ENCODE measurements around the gene NCAPG.

NCAPG gene, protein sequence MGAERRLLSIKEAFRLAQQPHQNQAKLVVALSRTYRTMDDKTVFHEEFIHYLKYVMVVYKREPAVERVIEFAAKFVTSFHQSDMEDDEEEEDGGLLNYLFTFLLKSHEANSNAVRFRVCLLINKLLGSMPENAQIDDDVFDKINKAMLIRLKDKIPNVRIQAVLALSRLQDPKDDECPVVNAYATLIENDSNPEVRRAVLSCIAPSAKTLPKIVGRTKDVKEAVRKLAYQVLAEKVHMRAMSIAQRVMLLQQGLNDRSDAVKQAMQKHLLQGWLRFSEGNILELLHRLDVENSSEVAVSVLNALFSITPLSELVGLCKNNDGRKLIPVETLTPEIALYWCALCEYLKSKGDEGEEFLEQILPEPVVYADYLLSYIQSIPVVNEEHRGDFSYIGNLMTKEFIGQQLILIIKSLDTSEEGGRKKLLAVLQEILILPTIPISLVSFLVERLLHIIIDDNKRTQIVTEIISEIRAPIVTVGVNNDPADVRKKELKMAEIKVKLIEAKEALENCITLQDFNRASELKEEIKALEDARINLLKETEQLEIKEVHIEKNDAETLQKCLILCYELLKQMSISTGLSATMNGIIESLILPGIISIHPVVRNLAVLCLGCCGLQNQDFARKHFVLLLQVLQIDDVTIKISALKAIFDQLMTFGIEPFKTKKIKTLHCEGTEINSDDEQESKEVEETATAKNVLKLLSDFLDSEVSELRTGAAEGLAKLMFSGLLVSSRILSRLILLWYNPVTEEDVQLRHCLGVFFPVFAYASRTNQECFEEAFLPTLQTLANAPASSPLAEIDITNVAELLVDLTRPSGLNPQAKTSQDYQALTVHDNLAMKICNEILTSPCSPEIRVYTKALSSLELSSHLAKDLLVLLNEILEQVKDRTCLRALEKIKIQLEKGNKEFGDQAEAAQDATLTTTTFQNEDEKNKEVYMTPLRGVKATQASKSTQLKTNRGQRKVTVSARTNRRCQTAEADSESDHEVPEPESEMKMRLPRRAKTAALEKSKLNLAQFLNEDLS

DNA sequence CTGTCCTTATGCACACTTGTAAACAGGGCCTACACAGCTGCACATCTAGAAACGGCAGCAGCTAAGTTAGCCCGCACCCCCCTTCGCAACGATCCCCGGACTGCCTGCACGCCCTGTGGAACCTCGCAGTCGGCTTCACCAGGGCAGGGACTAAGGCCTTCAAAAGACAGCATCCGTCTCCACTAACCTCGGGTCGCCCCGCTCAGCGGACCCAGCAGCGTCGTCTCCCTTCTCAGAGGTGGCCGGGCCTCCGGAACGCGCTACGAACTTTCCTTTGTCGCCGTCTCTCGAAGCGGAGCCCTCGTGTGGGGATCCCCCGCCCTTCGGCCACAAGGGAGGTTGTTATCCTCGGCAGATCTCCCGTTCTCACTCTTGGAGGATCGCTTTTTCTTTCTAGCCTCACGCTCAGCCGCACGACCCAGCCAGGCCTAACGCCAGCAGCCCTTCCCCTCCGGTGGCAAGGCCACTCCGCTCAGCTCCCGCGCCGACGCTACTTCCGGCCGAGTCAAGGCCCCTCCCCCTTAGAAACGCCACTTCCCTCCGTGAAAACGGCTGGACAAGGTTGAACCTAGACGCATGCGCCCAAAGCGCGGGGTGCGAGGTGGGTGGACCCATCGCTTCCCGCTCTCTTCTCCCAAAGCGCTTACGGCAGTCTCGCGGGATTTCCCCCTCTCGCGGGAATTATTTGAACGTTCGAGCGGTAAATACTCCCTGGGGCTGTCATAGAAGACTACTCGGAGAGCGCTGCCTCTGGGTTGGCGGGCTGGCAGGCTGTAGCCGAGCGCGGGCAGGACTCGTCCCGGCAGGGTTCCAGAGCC is at the start of gene NCAPG, which contains the start of gene DCAF16:
NCAPG (plus strand) TSS at position 720 of the 818 bp plus-strand sequence. CDS start 99 bp downstream, outside the sequence.
DCAF16 (minus strand) TSS at position 498 of the 818 bp plus-strand sequence. CDS start 6,616 bp downstream, outside the sequence.
- H3K4me3 ChIP-seq (ENCODE audit: low read depth, low read length) = peak within 1 kb of the TSS; percentile 83

DNA sequence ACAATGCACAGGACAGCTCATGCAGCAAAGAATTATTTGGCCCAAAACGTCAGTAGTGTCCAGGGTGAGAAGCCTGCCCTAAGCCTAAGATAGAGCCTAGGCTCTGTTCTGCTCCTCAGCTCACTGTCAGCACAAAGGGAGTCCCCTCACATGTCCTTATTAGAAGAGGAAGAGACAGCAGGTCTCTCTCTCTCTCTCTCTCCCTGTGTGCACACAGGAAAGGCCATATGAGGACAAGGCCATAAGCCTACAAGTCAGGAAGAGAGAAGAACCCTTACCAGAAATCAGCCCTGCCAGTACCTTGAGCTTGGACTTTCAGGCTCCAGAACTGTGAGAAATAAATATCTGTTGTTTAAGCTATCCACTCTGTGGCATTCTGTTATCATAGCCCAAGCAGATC is 49.7 kb upstream of the NCAPG start:
- H3K4me3 ChIP-seq (ENCODE audit: low read depth, low read length) = no peak overlapping the region
- DNase-seq (ENCODE audit: low read depth) = no peak

More for the DNA sequence above, at the start of gene NCAPG, which contains the start of gene DCAF16:
- DNase-seq (ENCODE audit: low read depth) = peak; percentile 95

DNA sequence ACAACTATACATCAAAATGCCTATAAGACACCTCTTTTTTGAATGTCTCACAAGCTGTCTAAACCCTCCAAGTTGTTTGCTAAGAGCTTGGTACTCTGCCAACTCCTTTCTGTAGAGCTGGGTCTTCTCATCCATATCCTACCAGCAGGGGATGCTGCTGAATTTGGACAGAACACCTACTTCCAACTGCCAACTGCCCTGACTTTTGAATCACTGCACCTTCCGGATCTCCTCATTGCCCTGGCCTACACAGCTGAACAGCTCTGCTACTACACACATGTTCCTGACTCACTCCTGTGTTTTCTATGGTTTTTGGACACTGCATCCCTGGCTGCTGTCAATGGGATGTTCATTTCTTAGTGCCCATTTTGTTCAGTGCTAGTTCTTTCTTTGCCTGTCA is 48.1 kb upstream of the NCAPG start:
- no peak overlapping the region for H3K4me3 ChIP-seq (ENCODE audit: low read depth, low read length)
- DNase-seq (ENCODE audit: low read depth) = no peak

DNA sequence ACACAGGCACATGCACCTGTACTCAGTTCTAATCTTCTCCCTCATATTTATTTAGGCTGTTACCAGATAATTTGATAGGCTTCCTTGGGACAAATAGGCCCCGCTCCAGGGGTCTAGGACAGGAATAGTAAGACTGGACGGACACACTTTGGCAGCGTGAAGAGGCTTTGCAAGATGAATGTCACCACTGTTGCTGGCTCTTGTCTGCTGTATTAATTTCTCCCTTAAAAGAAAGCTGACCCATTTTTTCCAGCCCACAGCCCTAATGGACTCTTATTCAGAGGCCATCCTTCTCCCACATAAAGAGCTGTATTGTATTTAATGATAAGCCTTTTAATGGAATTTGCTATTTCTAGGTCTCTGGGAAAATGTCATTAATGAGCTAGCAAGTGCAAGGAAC is 47.4 kb upstream of the NCAPG start:
- DNase-seq (ENCODE audit: low read depth) = no peak
- no peak overlapping the region for H3K4me3 ChIP-seq (ENCODE audit: low read depth, low read length)

DNA sequence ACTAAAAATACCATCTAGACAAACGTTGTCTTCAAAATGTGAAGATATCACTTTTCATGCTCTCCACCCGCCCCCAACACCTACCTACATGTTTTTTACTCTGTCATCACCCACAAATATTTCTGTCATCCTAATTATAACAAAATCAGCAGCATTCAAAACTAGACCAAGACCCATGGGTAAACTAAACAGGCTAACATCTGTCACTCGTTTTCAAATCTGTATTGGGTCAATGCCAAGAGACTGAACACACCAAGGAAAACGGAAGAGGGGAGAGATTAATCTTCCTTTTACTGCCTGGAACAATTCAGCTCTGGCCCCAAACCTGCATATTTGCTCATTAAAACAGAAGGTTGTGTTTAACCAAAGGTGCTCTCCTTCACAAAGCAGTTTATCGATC is 46.8 kb upstream of the NCAPG start:
- no peak overlapping the region for H3K4me3 ChIP-seq (ENCODE audit: low read depth, low read length)
- DNase-seq (ENCODE audit: low read depth) = no peak

DNA sequence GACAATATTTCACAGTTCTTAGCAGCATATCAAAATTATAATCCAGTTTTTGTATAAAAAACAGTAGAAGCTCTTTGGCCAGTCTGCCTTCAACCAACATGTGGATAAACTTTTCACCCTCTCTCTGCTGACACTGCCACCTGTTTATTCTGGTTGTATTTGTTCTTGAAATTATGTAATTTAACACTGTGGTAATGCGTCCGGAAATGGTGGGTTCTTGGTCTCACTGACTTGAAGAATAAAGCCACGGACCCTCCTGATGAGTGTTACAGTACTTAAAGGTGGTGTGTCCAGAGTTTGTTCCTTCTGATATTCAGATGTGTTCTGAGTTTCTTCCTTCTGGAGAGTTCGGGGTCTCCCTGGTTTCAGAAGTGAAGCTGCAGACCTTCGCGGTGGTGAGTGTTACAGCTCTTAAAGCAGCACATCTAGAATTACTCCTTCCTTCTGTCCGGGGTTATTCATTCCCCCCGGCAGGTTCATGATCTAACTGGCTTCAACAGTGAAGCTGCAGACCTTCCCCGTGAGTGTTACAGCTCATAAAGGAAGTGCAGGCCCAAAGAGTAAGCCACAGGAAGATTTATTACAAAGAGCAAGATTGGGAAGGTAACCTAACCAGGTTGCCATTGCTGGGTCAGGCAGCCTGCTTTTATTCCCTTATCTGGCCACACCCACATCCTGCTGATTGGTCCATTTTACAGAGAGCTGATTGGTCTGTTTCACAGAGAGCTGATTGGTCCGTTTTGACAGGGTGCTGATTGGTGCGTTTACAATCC is 45.1 kb upstream of the NCAPG start:
- DNase-seq (ENCODE audit: low read depth) = no peak
- no peak overlapping the region for H3K4me3 ChIP-seq (ENCODE audit: low read depth, low read length)

DNA sequence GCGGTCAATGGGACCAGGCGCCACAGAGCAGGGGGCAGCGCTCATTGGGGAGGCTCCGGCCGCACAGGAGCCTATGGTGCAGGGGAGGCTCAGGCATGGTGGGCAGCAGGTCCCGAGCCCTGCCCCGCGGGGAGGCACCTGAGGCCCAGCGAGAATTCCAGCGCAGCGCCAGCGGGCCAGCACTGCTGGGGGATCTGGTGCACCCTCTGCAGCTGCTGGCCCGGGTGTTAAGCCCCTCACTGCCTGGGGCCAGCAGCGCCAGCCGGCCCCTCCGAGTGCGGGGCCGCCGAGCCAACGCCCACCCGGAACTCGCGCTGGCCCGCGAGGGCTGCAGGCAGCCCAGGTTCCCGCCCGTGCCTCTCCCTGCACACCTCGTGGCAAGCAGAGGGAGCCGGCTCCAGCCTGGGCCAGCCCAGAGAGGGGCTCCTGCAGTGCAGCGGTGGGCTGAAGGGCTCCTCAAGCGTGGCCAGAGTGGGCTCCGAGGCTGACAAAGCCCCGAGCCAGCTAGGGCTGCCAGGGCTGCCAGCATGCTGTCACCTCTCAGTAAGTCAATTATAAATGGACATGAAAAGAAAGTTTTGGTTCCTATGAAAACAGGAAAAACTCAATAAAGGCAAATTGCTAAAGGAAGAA is 43.8 kb upstream of the NCAPG start:
- DNase-seq (ENCODE audit: low read depth) = no peak
- H3K4me3 ChIP-seq (ENCODE audit: low read depth, low read length) = no peak overlapping the region

DNA sequence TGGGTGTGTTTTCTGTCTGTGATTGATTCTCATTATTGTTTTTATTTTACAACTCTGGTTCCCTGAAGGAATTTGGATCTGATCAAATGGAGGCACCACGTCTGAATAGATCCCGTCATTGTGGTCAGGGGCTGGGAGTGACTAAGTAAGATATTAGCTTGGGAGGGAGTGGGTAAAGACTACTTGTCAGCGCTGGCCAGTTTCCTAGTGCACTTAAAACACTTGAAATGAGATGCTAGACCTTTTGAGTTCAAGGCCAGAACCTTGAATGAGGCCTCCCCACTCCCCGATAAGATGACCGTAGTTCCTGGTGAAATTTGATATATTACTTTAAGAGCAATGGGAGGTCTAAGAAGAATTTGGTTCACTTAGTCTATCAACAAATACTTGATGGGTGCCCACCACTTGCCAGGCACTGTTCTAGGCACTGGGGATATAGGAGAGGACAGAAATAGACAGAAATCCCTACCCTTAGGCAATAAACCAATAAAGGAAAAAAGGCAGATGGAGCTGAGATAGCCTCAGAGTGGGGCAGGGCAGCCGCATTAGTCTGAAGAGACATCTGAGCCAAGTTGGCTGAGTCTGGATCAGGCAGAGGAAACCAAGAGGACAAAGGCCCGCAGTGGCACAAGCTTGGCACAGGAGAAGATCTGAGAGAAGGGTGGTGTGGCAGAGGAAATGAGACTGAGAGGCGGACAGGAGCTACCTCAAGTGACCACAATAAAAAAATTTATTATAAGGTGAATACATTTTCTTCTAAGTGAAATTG is 41.2 kb upstream of the NCAPG start:
- no peak overlapping the region for H3K4me3 ChIP-seq (ENCODE audit: low read depth, low read length)
- no peak for DNase-seq (ENCODE audit: low read depth)

DNA sequence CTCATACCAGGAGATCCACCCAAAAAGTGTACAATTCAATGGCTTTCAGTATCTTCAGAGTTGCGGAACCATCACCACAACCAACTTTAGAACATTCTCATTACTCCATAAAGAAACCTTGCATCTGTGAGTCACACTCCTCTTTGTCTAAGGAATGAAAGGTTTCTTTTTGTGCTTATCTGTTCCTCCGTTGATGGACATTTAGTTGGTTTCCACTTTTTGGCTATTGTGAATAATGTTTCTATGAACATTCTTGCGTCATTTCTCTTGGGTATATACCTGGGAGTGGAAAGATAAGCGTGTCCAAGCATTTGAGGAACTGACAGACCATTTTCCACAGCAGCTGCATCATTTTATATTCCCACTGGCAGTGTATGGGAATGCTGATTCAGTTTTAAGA is 39.9 kb upstream of the NCAPG start:
- H3K4me3 ChIP-seq (ENCODE audit: low read depth, low read length) = no peak overlapping the region
- no peak for DNase-seq (ENCODE audit: low read depth)

DNA sequence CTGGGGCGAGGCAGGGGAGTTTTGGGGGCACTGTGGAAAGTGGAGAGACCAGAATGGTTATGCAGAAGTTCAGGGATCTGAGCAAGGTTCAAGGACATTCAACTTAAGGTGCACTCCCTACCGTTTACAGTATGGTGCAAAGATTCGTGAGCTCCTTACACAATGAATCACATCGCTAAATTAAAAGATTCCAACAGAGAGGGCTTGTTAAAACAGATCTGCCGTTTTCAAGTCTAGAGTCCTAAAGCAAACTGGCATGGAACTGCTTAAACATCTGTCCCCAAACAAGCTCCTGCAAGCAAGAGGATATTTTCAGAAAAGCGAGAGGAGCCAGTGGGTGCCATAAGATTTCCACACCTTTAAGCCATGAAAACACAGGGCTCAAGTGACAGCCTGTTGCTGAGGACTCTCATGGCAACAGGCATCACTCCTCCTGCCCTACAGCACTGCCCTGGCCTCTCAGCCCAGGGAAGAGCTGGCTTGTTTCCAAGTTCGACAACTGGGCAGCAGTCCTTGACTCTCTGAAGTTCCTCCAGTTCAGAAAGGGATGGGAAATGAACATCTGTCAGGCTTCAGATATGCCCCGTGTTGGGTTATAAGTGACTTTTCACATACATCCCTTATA is 39.4 kb upstream of the NCAPG start:
- no peak for DNase-seq (ENCODE audit: low read depth)
- no peak overlapping the region for H3K4me3 ChIP-seq (ENCODE audit: low read depth, low read length)

DNA sequence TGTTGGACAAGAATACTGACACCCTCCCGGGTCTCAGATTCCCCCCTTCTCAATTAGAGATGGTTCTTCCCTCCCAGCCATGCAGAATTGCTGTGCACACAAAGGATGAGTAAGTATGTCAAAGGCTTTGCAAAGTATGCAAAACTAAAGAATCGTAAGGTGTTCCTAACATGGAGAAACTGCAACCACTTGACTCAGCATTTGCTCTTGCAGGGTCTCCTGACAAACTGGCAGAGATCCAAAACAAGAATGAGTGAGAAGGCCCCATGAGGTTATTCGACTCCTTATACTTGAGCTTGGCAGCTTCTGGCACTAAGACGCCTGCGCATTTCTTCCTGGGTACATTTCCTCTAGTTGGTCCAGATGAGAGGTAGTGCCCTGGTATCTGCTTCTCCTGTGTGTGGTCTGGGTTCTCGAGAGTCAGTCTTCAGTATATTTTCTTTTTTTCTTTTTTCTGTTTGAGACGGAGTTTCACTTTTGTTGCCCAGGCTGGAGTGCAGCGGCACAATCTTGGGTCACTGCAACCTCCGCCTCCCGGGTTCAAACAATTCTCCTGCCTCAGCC is 37.6 kb upstream of the NCAPG start:
- H3K4me3 ChIP-seq (ENCODE audit: low read depth, low read length) = no peak overlapping the region
- peak; percentile 47 for DNase-seq (ENCODE audit: low read depth)

DNA sequence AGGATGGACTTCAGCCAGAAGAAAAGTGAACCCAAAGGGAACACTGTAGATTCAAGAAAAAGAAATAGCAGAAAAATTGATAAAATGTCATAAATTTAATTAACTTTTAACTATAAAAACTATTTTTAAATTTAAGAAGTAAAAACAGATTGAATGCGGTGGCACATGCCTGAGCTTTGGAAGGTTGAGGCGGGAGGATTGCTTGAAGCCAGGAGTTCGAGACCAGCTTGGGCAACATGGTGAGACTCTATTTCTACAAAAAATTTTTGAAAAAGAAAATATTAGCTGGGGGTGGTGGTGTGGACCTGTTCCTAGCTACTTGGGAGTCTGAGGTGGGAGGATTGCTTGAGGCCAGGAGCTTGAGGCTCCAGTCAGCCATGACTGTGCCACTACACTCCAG is 32.3 kb upstream of the NCAPG start:
- DNase-seq (ENCODE audit: low read depth) = no peak
- no peak overlapping the region for H3K4me3 ChIP-seq (ENCODE audit: low read depth, low read length)

DNA sequence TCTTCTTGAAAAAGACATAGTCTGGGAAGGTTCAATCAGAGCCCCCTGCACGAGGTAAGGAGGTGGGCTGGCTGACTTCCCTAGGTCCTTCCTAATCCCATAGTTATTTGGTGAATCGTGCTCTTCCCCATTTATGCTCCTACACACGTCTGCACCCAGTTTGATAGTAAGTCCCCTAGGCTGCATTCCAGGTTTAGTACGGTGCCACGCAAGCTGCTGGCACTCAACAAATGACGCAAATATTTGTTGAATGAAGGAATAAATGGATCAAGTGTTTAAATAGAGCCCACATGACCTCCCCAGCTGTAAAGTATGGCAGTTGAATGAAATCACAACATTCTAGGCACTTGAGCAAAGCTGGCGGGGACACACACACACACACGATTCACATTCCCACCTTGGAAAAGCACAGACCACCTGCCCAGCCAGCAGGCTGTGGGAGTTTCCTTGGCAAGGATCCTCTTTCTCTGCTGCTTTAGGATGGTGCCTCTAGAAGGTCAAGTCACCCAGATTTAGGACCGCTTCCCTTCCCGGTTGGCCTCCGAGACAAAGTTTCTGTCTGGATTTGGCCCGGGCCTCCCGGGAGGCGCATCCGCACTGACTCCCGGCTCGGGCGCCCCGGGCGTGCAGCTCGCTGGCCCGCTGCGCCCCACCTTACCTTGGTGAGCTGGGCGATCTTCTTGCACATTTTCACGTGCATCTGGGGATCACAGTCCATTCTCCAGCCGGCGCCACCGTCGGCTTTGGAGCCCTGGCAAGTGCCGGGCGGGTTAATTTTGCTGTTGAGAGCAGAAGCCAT is 30.1 kb upstream of the NCAPG start:
- DNase-seq (ENCODE audit: low read depth) = no peak

DNA sequence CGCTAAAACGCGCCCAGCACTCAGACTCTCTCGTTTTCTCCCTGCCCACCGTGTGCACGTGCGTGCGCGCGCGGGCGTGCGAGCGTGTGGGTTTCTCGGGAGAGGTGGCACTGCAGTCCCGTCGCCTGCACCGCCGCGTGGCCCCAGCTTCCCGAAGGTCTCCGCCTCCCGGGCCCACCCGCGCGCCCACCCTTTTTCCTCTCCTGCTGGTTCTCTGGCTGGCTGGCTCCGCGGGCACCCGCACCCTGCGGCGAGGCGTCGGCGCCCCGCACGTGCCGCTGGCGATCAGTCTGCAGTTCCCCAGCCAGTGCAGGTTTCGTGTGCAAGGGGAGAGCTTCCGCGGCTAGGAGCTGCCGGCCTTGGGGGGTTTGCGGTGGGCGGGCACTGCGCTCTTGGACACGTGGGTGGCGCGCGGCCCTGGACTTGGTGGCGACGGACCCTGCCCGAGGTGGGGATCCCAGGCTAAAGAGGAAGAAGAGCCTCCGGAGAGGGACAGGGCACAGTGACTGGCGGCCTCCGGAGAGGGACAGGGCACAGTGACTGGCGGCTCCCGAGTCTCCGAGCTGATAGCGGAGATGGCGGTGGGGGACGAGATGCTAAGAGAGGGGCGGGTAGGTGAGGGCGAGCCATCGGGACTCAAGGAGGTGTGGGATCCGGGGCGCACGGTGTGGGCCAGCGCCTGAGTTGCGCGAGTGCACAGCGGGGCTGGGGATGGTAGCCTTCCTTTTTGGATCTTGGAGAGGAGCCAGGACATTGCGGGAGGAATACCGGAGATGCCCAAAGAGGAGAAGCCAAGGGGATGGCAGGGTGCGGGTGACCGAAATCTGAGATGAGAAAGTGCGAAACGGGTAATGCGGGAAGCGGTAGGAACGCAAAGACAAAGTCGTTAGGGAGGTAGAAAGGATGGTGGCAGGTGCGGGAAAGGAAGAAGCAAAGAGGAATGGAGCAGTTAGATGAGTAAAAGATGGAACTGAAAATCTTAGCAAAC is 29.2 kb upstream of the NCAPG start, which contains the start of gene FAM184B:
FAM184B (minus strand) TSS at position 322 of the 988 bp plus-strand sequence. CDS start 322 bp downstream, outside the sequence.
- peak within 1 kb of the TSS; percentile 54 for H3K4me3 ChIP-seq (ENCODE audit: low read depth, low read length)
- DNase-seq (ENCODE audit: low read depth) = no peak

More for the DNA sequence above, 30.1 kb upstream of the NCAPG start:
- peak overlapping the region; percentile 54 for H3K4me3 ChIP-seq (ENCODE audit: low read depth, low read length)

DNA sequence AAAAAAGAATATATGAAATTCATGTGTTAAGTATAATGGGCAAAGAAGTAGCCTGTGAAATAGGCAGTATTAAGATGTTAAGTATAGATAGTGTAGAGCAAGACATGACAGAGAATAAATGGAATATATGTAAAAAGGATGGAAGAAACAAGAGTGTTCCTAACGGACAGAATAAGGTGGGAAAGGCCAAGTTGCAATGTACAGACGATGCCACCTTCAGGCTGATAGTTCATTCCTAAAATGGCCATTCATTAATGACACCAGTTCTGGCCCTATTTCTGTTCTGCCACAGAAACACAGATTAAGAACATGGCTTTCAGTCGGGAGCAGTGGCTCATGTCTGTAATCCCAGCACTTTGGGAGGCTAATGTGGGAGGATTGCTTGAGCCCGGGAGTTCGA is 24.9 kb upstream of the NCAPG start:
- DNase-seq (ENCODE audit: low read depth) = no peak
- no peak overlapping the region for H3K4me3 ChIP-seq (ENCODE audit: low read depth, low read length)
